Measurements from ENCODE around the gene STRIP1.

The STRIP1 gene

GRCh38 chr1:110069404-110070281 is 35.2 kb downstream of the STRIP1 start:
- Histone ChIP-seq H2AFZ (ENCODE audit: low read length) (no peak overlapping the region), H3K9me2 (replicated peaks; ENCODE audit: low read depth, low read length) (no peaks in the 10 kb centered on the region), H3K27me3 (ENCODE audit: insufficient read depth, low read length, poor library complexity, severe bottlenecking) (no peaks in the 10 kb centered on the region), H4K20me1 (ENCODE audit: insufficient read depth, low read length, poor library complexity, severe bottlenecking) (no peaks in the 10 kb centered on the region), H3K9ac (ENCODE audit: low read depth, low read length, poor library complexity, severe bottlenecking) (no peak overlapping the region), H3K4me2 (ENCODE audit: low read depth, low read length, poor library complexity, severe bottlenecking) (no peak overlapping the region), H3K79me2 (ENCODE audit: insufficient read depth, low read length) (no peaks in the 10 kb centered on the region), H3K4me1 (ENCODE audit: insufficient read depth, low read length, poor library complexity, severe bottlenecking) (no peaks in the 10 kb centered on the region), H3K36me3 (ENCODE audit: insufficient read depth, low read length) (no peaks in the 10 kb centered on the region), H3F3A (ENCODE audit: low read depth) (no peaks in the 10 kb centered on the region), H3K4me3 (ENCODE audit: low read length, poor library complexity, severe bottlenecking) (no peak overlapping the region), H3K9me3 (ENCODE audit: insufficient read depth, low read depth, low read length) (no peaks in the 10 kb centered on the region)
- TF ChIP-seq, protein P1, sequence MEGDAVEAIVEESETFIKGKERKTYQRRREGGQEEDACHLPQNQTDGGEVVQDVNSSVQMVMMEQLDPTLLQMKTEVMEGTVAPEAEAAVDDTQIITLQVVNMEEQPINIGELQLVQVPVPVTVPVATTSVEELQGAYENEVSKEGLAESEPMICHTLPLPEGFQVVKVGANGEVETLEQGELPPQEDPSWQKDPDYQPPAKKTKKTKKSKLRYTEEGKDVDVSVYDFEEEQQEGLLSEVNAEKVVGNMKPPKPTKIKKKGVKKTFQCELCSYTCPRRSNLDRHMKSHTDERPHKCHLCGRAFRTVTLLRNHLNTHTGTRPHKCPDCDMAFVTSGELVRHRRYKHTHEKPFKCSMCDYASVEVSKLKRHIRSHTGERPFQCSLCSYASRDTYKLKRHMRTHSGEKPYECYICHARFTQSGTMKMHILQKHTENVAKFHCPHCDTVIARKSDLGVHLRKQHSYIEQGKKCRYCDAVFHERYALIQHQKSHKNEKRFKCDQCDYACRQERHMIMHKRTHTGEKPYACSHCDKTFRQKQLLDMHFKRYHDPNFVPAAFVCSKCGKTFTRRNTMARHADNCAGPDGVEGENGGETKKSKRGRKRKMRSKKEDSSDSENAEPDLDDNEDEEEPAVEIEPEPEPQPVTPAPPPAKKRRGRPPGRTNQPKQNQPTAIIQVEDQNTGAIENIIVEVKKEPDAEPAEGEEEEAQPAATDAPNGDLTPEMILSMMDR (conservative IDR thresholded peaks at IDR 0.05; ENCODE audit: low read length), result no peak
- TF ChIP-seq EZH2phosphoT487 (IDR thresholded peaks at IDR 0.05; ENCODE audit: borderline replicate concordance), result no peak

- Histone ChIP-seq H3K9ac (ENCODE audit: low read depth, low read length, poor library complexity, severe bottlenecking) (no peak overlapping the region), H3K4me2 (ENCODE audit: low read depth, low read length, poor library complexity, severe bottlenecking) (no peak overlapping the region), H4K20me1 (ENCODE audit: insufficient read depth, low read length, poor library complexity, severe bottlenecking) (no peaks in the 10 kb centered on the region), H2AFZ (ENCODE audit: low read length) (no peak overlapping the region), H3F3A (ENCODE audit: low read depth) (no peaks in the 10 kb centered on the region), H3K79me2 (ENCODE audit: insufficient read depth, low read length) (no peaks in the 10 kb centered on the region), H3K9me3 (ENCODE audit: insufficient read depth, low read depth, low read length) (no peaks in the 10 kb centered on the region), H3K4me1 (ENCODE audit: insufficient read depth, low read length, poor library complexity, severe bottlenecking) (no peaks in the 10 kb centered on the region), H3K9me2 (replicated peaks; ENCODE audit: low read depth, low read length) (no peaks in the 10 kb centered on the region), H3K36me3 (ENCODE audit: insufficient read depth, low read length) (no peaks in the 10 kb centered on the region), H3K4me3 (ENCODE audit: low read length, poor library complexity, severe bottlenecking) (no peak overlapping the region), H3K27me3 (ENCODE audit: insufficient read depth, low read length, poor library complexity, severe bottlenecking) (no peaks in the 10 kb centered on the region)
- TF ChIP-seq EZH2phosphoT487 (IDR thresholded peaks at IDR 0.05; ENCODE audit: borderline replicate concordance), result no peak
- TF ChIP-seq, protein P1 (conservative IDR thresholded peaks at IDR 0.05; ENCODE audit: low read length), result no peak
These were observed 35.9 kb downstream of the STRIP1 start for GRCh38 chr1:110070282-110070669.

DNA sequence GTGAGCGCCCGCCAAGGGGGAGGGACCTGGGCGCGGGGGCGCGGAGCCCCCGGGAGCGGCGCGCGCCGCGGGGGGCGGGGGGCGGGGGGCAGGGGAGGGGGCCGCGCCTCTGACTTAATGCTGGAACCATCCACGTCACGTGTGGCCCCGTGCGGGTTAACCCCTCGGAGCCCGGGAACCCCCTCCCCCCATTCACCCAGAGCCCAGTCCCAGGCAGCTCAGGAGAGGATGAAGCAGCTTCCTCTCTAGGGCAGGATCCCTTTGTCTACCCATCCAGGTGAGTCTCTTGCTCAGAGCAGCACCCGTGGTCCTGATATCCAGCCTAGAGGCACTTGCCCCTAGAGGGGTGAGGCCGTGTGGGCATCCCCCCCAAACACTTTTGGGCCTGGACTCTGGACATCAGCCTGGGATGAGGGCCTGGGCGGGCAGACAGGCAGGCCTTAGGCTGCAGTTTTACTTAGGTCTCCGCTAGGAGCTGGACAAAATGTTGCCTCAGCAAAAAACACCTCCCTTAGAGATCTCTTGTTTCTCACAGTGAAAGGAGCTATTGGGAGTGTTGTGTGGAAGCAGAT is 36.3 kb downstream of the STRIP1 start, which contains the start of gene ALX3:
ALX3 (minus strand) TSS at position 2 of the 572 bp plus-strand sequence. CDS start 60 bp downstream, outside the sequence.
- Histone ChIP-seq H3K27me3 (ENCODE audit: insufficient read depth, low read length, poor library complexity, severe bottlenecking) (no peaks in the 10 kb centered on the region), H3K4me1 (ENCODE audit: insufficient read depth, low read length, poor library complexity, severe bottlenecking) (no peaks in the 10 kb centered on the region), H4K20me1 (ENCODE audit: insufficient read depth, low read length, poor library complexity, severe bottlenecking) (no peaks in the 10 kb centered on the region), H3K4me3 (ENCODE audit: low read length, poor library complexity, severe bottlenecking) (no peak within 1 kb of the TSS), H3K36me3 (ENCODE audit: insufficient read depth, low read length) (no peaks in the 10 kb centered on the region), H3F3A (ENCODE audit: low read depth) (no peaks in the 10 kb centered on the region), H2AFZ (ENCODE audit: low read length) (no peak within 1 kb of the TSS), H3K9me2 (replicated peaks; ENCODE audit: low read depth, low read length) (no peaks in the 10 kb centered on the region), H3K9me3 (ENCODE audit: insufficient read depth, low read depth, low read length) (no peaks in the 10 kb centered on the region), H3K4me2 (ENCODE audit: low read depth, low read length, poor library complexity, severe bottlenecking) (no peak within 1 kb of the TSS), H3K9ac (ENCODE audit: low read depth, low read length, poor library complexity, severe bottlenecking) (no peak within 1 kb of the TSS), H3K79me2 (ENCODE audit: insufficient read depth, low read length) (no peaks in the 10 kb centered on the region)
- no peak for TF ChIP-seq EZH2phosphoT487 (IDR thresholded peaks at IDR 0.05; ENCODE audit: borderline replicate concordance)
- TF ChIP-seq, protein P1 (conservative IDR thresholded peaks at IDR 0.05; ENCODE audit: low read length), result no peak
